B cell (primary cell): ENCODE measurements around the gene ARHGEF7. TPM values are rescaled to one million over a fixed set of nuclear protein-coding genes. Genes with fewer than 3 reads are reported as not detected.

ENCODE experiments used
- ATAC-seq: fragments of 200-7000 bp; cut with Tn5 transposase; one replicate; pipeline ENCODE4 v1.10.0; 2021; ENCODE audit warnings: low read depth, mild to moderate bottlenecking, moderate number of reproducible peaks, moderate library complexity
- CTCF ChIA-PET: fragments of 350-600 bp; sonication (Branson Sonifier 250); formaldehyde crosslinking; loops from one replicate; lab custom pipeline; 2021; ENCODE audit warnings: antibody characterized with exemption, inconsistent platforms; lab: Charles Lee
- POLR2A ChIA-PET: fragments of 350-600 bp; sonication (Branson Sonifier 250); formaldehyde crosslinking; loops from one replicate; lab custom pipeline; 2021; ENCODE audit warnings: antibody characterized with exemption; lab: Charles Lee
- DNase-seq: peaks from one replicate; pipeline ENCODE4 v3.0.0; 2013
- H2AFZ ChIP-seq: 2 replicates; pipeline ENCODE4 v1.6.1; 2012; ENCODE audit warnings: mild to moderate bottlenecking, low read depth, low read length; ENCODE audit not compliant: insufficient read depth, poor library complexity, severe bottlenecking
- H3K27ac ChIP-seq, 2 donors: 1 replicate in 1 of 2; 2 replicates in 1 of 2; pipeline ENCODE4 v1.5.1; 2012 to 2013; ENCODE audit warnings: low read length in 2 of 2, mild to moderate bottlenecking in 2 of 2, moderate library complexity in 1 of 2
- H3K27me3 ChIP-seq, 4 experiments: fragments of 200-600 bp in 1 of 4; sonication (generic) in 1 of 4; replicated peaks in 1 of 4; 1 replicate in 2 of 4; 2 replicates in 2 of 4; pipeline versions ENCODE4 v1.6.1 to v1.7.0; 2013 to 2016; ENCODE audit warnings: low read length in 3 of 4, mild to moderate bottlenecking in 2 of 4, mixed read lengths in 1 of 4, moderate library complexity in 1 of 4; ENCODE audit not compliant: insufficient read depth in 4 of 4, control insufficient read depth in 3 of 4; ENCODE audit errors: control extremely low read depth in 1 of 4
- H3K36me3 ChIP-seq, 2 experiments: replicated peaks in 1 of 2; 1 replicate in 1 of 2; 2 replicates in 1 of 2; pipeline versions ENCODE4 v1.6.1 to v1.7.1; 2013; ENCODE audit warnings: low read length in 1 of 2; ENCODE audit not compliant: insufficient read depth in 2 of 2, control insufficient read depth in 1 of 2; ENCODE audit errors: control extremely low read depth in 1 of 2, extremely low read depth in 1 of 2
- H3K4me1 ChIP-seq, 2 donors: fragments of 200-600 bp in 1 of 2; sonication (generic) in 1 of 2; 1 replicate in 1 of 2; 2 replicates in 1 of 2; pipeline versions ENCODE4 v1.5.1 to v1.6.1; 2013 to 2017; ENCODE audit warnings: low read length in 2 of 2; ENCODE audit not compliant: control insufficient read depth in 2 of 2, insufficient read depth in 2 of 2
- H3K4me2 ChIP-seq: replicated peaks from 2 replicates; pipeline ENCODE3; 2012; ENCODE audit warnings: mild to moderate bottlenecking, low read depth, low read length; ENCODE audit not compliant: poor library complexity, severe bottlenecking
- H3K4me3 ChIP-seq, 5 experiments: fragments of 200-600 bp in 1 of 5; sonication (generic) in 1 of 5; 1 replicate in 3 of 5; 2 replicates in 2 of 5; pipeline versions ENCODE4 v1.5.1 to v1.7.0; 2011 to 2016; ENCODE audit warnings: low read length in 4 of 5, mild to moderate bottlenecking in 4 of 5, low read depth in 2 of 5, control low read depth in 1 of 5, moderate library complexity in 1 of 5; ENCODE audit not compliant: insufficient read depth in 1 of 5; ENCODE audit errors: control extremely low read depth in 1 of 5, extremely low read depth in 1 of 5
- H3K79me2 ChIP-seq: fragments of 200-600 bp; sonication (generic); one replicate; pipeline ENCODE4 v1.6.0; 2016; ENCODE audit warnings: low read length; ENCODE audit not compliant: control insufficient read depth, insufficient read depth
- H3K9ac ChIP-seq: fragments of 200-600 bp; sonication (generic); 2 replicates; pipeline ENCODE4 v1.6.1; 2017; ENCODE audit warnings: mild to moderate bottlenecking, low read length, moderate library complexity
- H3K9me3 ChIP-seq, 3 donors: one replicate each; pipeline versions ENCODE4 v1.6.1 to v1.7.1; 2013; ENCODE audit warnings: low read length in 2 of 3; ENCODE audit not compliant: control insufficient read depth in 2 of 3, insufficient read depth in 1 of 3; ENCODE audit errors: control extremely low read depth in 1 of 3
- H4K20me1 ChIP-seq: 2 replicates; pipeline ENCODE4 v1.6.0; 2012; ENCODE audit warnings: mild to moderate bottlenecking, low read length; ENCODE audit not compliant: insufficient read depth, control insufficient read depth, poor library complexity, severe bottlenecking
- H3K27ac Mint-ChIP-seq: one replicate; pipeline ENCODE4 v1.8.0; 2021; ENCODE audit warnings: mixed read lengths
- H3K27me3 Mint-ChIP-seq: one replicate; pipeline ENCODE4 v1.8.0; 2021; ENCODE audit warnings: mixed read lengths
- H3K4me1 Mint-ChIP-seq: one replicate; pipeline ENCODE4 v1.8.0; 2021; ENCODE audit warnings: mixed read lengths
- H3K4me3 Mint-ChIP-seq: one replicate; pipeline ENCODE4 v1.8.0; 2021; ENCODE audit warnings: mixed read lengths
- H3K9me3 Mint-ChIP-seq: one replicate; pipeline ENCODE4 v1.8.0; 2022; ENCODE audit warnings: mixed read lengths; ENCODE audit not compliant: insufficient read depth
- CTCF ChIP-seq: fragments of 200-600 bp; IDR thresholded peaks from one replicate; pipeline ENCODE4 v1.8.0; 2022; ENCODE audit warnings: antibody characterized with exemption, mild to moderate bottlenecking
- EZH2 ChIP-seq: IDR thresholded peaks from 2 replicates; pipeline ENCODE4 v1.6.1; 2012; ENCODE audit warnings: borderline replicate concordance, low read depth, mild to moderate bottlenecking, moderate library complexity, low read length; ENCODE audit not compliant: insufficient read depth, poor library complexity, severe bottlenecking
- WGBS: methylation state at CpG from one replicate; pipeline ENCODE4 v1.1.5; 2013; ENCODE audit warnings: missing lambda C conversion rate; ENCODE audit not compliant: insufficient coverage; 5-methylcytosine and 5-hydroxymethylcytosine counted together
- intact Hi-C: fragments of 100-400 bp; cut with micrococcal nuclease; formaldehyde crosslinking; loops from one replicate; pipeline ENCODE4 v1.10.0; 2022
- polyA plus RNA-seq: library from polyadenylated mRNA; depleted of rRNA; stranded (reverse); fragments of >200 nt; gene quantifications from 2 replicates; pipeline ENCODE4 v1.2.3, GENCODE V29; 2012
- total RNA-seq, 2 donors: library from RNA; stranded (reverse); fragments of 120-200 nt in 1 of 2; gene quantifications; 1 replicate in 1 of 2; 2 replicates in 1 of 2; pipeline versions ENCODE4 v1.2.3 to v1.2.4, GENCODE V29; 2013 to 2022

ARHGEF7 gene
- total and polyA plus RNA-seq, 2 donors (not counting 1 experiment from before 2014, with no cell fraction given) = 62.3 to 125 TPM

GRCh38 chr13:111117961-111118360 is 2.9 kb downstream of the ARHGEF7 start:
- DNase-seq (no peak), ATAC-seq (no peak)
- no peaks in the 10 kb centered on the region for H3K36me3 ChIP-seq
- H3K4me1 Mint-ChIP-seq = peaks cover 15% of the 10 kb centered on the region
- intact Hi-C loops = no loop called here
- ChIA-PET POLR2A (interaction anchor here (0.5 kb wide), 1 partner anchor 68 kb away, joined by 3 read pairs; no protein-coding TSS in a partner anchor), CTCF (no interaction called here)
- no peaks in the 10 kb centered on the region for H4K20me1 ChIP-seq
- H3K27me3 ChIP-seq = peaks cover 2 to 45% (median 28%) of the 10 kb centered on the region in 4 experiments
- WGBS = 80% methylated on average over 4 of the region's 10 CpGs
- TF ChIP-seq EZH2 (no peak), CTCF (no peak)
- H3K9me3 ChIP-seq = peaks cover 0 to 6% (median 0%) of the 10 kb centered on the region in 3 donors
- no peaks in the 10 kb centered on the region for H3K79me2 ChIP-seq
- no peak overlapping the region for H3K4me3 ChIP-seq
- H3K9me3 Mint-ChIP-seq = no peaks in the 10 kb centered on the region
- H3K27me3 Mint-ChIP-seq = peaks cover 65% of the 10 kb centered on the region
- H3K9ac ChIP-seq = no peak overlapping the region
- H3K4me3 Mint-ChIP-seq = no peak overlapping the region
- no peak overlapping the region for H2AFZ ChIP-seq
- no peak overlapping the region for H3K27ac ChIP-seq
- no peak overlapping the region for H3K27ac Mint-ChIP-seq
- peaks cover 16 to 17% of the 10 kb centered on the region in 2 donors for H3K4me1 ChIP-seq
- no peak overlapping the region for H3K4me2 ChIP-seq

- Mint-ChIP-seq H3K9me3 (no peaks in the 10 kb centered on the region), H3K4me1 (peaks cover 13% of the 10 kb centered on the region), H3K27ac (no peak overlapping the region), H3K4me3 (no peak overlapping the region), H3K27me3 (peaks cover 55% of the 10 kb centered on the region)
- H4K20me1 ChIP-seq = no peaks in the 10 kb centered on the region
- H3K36me3 ChIP-seq = no peaks in the 10 kb centered on the region
- CTCF ChIA-PET = no interaction called here
- no peak overlapping the region for H3K4me3 ChIP-seq
- no peaks in the 10 kb centered on the region for H3K79me2 ChIP-seq
- no peak for TF ChIP-seq CTCF
- TF ChIP-seq EZH2 = no peak
- intact Hi-C loops = no loop called here
- POLR2A ChIA-PET = no interaction called here
- H3K9me3 ChIP-seq = peaks cover 0 to 3% (median 0%) of the 10 kb centered on the region in 3 donors
- DNase-seq (no peak), ATAC-seq (no peak)
- no peak overlapping the region for H2AFZ ChIP-seq
- no peak overlapping the region for H3K4me2 ChIP-seq
- H3K27ac ChIP-seq = no peak overlapping the region
- H3K27me3 ChIP-seq = peaks cover 0 to 34% (median 17%) of the 10 kb centered on the region in 4 experiments
- H3K9ac ChIP-seq = no peak overlapping the region
- H3K4me1 ChIP-seq = peaks cover 12 to 13% of the 10 kb centered on the region in 2 donors
- 85% methylated on average over 7 of the region's 9 CpGs for WGBS
Measured at GRCh38 chr13:111118898-111119607, 3.9 kb downstream of the ARHGEF7 start.
